Spleen (tissue), 11 donors: ENCODE measurements around the gene FCGR1A. TPM values are rescaled to one million over a fixed set of nuclear protein-coding genes. Genes with fewer than 3 reads are reported as not detected.
"Not testable (repeated sequence)": the region's sequence is repeated elsewhere in the genome, so short reads cannot be mapped to it uniquely, and the experiment has no call there.

ENCODE experiments used
- DNase-seq: peaks from one replicate; pipeline ENCODE4 v3.0.0-alpha.2; 2020
- H3K27ac ChIP-seq, 8 donors: fragments of 200-600 bp; sonication (generic) in 7 of 8; 1 replicate in 4 of 8; 2 replicates in 4 of 8; pipeline versions ENCODE4 v1.5.0 to v1.8.0; 2016 to 2021; ENCODE audit warnings: inconsistent platforms in 4 of 8, mild to moderate bottlenecking in 4 of 8, moderate library complexity in 1 of 8
- H3K27me3 ChIP-seq, 7 donors: fragments of 200-600 bp; sonication (generic) in 6 of 7; replicated peaks in 1 of 7; 1 replicate in 4 of 7; 2 replicates in 3 of 7; pipeline versions ENCODE4 v1.5.0 to v1.8.0; 2016 to 2021; ENCODE audit warnings: inconsistent platforms in 3 of 7, mild to moderate bottlenecking in 1 of 7
- H3K36me3 ChIP-seq, 6 donors: fragments of 200-600 bp; sonication (generic) in 5 of 6; 1 replicate in 4 of 6; 2 replicates in 2 of 6; pipeline versions ENCODE4 v1.5.0 to v1.8.0; 2016 to 2021; ENCODE audit warnings: inconsistent platforms in 2 of 6
- H3K4me1 ChIP-seq, 6 donors: fragments of 200-600 bp; sonication (generic) in 5 of 6; 1 replicate in 3 of 6; 2 replicates in 3 of 6; pipeline versions ENCODE4 v1.5.0 to v1.8.0; 2016 to 2021; ENCODE audit warnings: inconsistent platforms in 3 of 6
- H3K4me3 ChIP-seq, 8 donors: fragments of 200-600 bp; sonication (generic) in 7 of 8; 1 replicate in 4 of 8; 2 replicates in 4 of 8; pipeline versions ENCODE4 v1.5.0 to v1.8.0; 2016 to 2021; ENCODE audit warnings: inconsistent platforms in 4 of 8, mild to moderate bottlenecking in 4 of 8, moderate library complexity in 2 of 8
- H3K9me3 ChIP-seq, 8 donors: fragments of 200-600 bp; sonication (generic) in 7 of 8; 1 replicate in 4 of 8; 2 replicates in 4 of 8; pipeline versions ENCODE4 v1.5.0 to v1.8.0; 2016 to 2021; ENCODE audit warnings: inconsistent platforms in 4 of 8
- WGBS, 5 donors: extraction: QIAGEN DNeasy Blood & Tissue Kit in 3 of 5; methylation state at CpG; one replicate each; pipeline versions ENCODE4 v1.1.5 to v1.1.7; 2013 to 2018; 5-methylcytosine and 5-hydroxymethylcytosine counted together
- intact Hi-C: fragments of 100-400 bp; cut with DNase I; formaldehyde crosslinking; loops from one replicate; pipeline ENCODE4 v1.15.0; 2023; ENCODE audit warnings: low total_unique reads
- polyA plus RNA-seq, 3 donors: library from polyadenylated mRNA; stranded (reverse); fragments of 200-250 nt; gene quantifications; one replicate each; pipeline ENCODE4 v1.2.1, GENCODE V29; 2013
- total RNA-seq, 7 donors: library from RNA; depleted of rRNA in 3 of 7; stranded (reverse); fragments of >200 nt in 3 of 7; fragmentation: NEBNext Ultra II Directional in 4 of 7; extraction: Animal tissue kit (Norgen Biotek cat#: 25700) in 4 of 7; gene quantifications; one replicate each; pipeline versions ENCODE4 v1.1.0 to v1.2.1, GENCODE V29; 2016 to 2021
- donor health status: healthy with polysubstance abuse.
- donor health status: DM: no; HTN: no; CAD: no; lungs with moderate emphysema.
- donor health status: DM: no; HTN: no; CAD: no.
- donor health status: Bipolar disorder and iron deficiency.
- donor health status: healthy.
- donor health status: DM: no; HTN: no; CAD: no.
- donor health status: DM: yes; HTN: yes; CAD: no.

Gene FCGR1A
- total and polyA plus RNA-seq, 10 donors = 9.2 to 55.9 (median 26.1) TPM

DNA sequence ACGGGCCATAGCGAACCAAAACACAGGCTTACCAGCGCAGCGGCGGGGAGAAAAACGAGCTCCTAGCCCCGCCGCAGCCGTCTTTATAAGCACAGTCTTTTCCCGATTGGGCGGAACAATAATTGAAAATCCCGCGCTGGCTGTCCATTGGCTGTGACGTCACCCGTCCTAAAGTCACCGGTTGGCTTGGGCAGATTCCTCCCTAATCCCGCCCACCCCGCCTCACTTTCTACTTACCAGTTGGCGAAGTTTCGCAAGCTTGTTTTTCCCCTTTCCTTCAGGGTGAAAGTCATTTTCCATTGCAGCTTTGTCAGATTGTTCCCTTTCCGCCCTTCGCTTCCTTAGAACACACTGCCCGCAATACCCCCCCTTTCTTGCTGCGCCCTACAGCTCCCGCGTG lies 58.7 kb downstream of the FCGR1A start:
- H3K27ac ChIP-seq, intact Hi-C loops, H3K27me3 ChIP-seq, DNase-seq, H3K4me3 ChIP-seq, H3K9me3 ChIP-seq: not testable (repeated sequence)
- peaks cover 24 to 28% (median 26%) of the 10 kb centered on the region in 6 donors for H3K4me1 ChIP-seq
- H3K36me3 ChIP-seq = peaks cover 0 to 12% (median 0%) of the 10 kb centered on the region in 6 donors
- WGBS, 5 donors = no CpG with 5 or more reads among the region's 26 CpGs

Other genes with a start within 250 kb of the FCGR1A start
- 1 to 10 TPM; 1.9 to 6.6 (median 2.8) TPM for gene PPIAL4C, start 198.8 kb upstream of the FCGR1A start, total RNA-seq
- under 1 TPM in 2 of 3 donors, not detected in 1; 0.74 to 0.87 TPM for gene PPIAL4C, start 198.8 kb upstream of the FCGR1A start, polyA plus RNA-seq
- gene BOLA1, start 116.9 kb downstream of the FCGR1A start, total RNA-seq = 10 to 100 TPM in 6 of 7 donors, 1 to 10 TPM in 1; 8.3 to 22.6 (median 14.7) TPM
- gene BOLA1, start 116.9 kb downstream of the FCGR1A start, polyA plus RNA-seq = 10 to 100 TPM; 27.1 to 34.6 (median 33.9) TPM
- gene SV2A, start 135.2 kb downstream of the FCGR1A start, total RNA-seq = 1 to 10 TPM; 1.1 to 3.7 (median 2.5) TPM
- under 1 TPM; 0.43 to 0.90 (median 0.64) TPM for gene SV2A, start 135.2 kb downstream of the FCGR1A start, polyA plus RNA-seq
- 10 to 100 TPM; 17.6 to 43.8 (median 40.5) TPM for gene SF3B4, start 145.1 kb downstream of the FCGR1A start, total RNA-seq
- 10 to 100 TPM; 19.7 to 27.8 (median 24.6) TPM for gene SF3B4, start 145.1 kb downstream of the FCGR1A start, polyA plus RNA-seq
- 10 to 100 TPM in 2 of 7 donors, 1 to 10 TPM in 5; 4.4 to 16.2 (median 6.6) TPM for gene MTMR11, start 154.2 kb downstream of the FCGR1A start, total RNA-seq
- 1 to 10 TPM; 1.4 to 3.3 (median 2.1) TPM for gene MTMR11, start 154.2 kb downstream of the FCGR1A start, polyA plus RNA-seq
- 10 to 100 TPM; 10.2 to 20.5 (median 14.2) TPM for gene OTUD7B, start 228.0 kb downstream of the FCGR1A start, total RNA-seq
- gene OTUD7B, start 228.0 kb downstream of the FCGR1A start, polyA plus RNA-seq = 1 to 10 TPM in 1 of 3 donors, under 1 TPM in 2; 0.70 to 2.9 (median 0.78) TPM